GF-D8 (cell line): ENCODE results near the gene MEX3C.
A peak's percentile ranks its signal among the peaks of the same experiment; 100 is the strongest.

ENCODE experiments used
- DNase-seq: peaks from one replicate; lab custom pipeline; 2025; lab: John Stamatoyannopoulos, UW

Gene MEX3C

DNA sequence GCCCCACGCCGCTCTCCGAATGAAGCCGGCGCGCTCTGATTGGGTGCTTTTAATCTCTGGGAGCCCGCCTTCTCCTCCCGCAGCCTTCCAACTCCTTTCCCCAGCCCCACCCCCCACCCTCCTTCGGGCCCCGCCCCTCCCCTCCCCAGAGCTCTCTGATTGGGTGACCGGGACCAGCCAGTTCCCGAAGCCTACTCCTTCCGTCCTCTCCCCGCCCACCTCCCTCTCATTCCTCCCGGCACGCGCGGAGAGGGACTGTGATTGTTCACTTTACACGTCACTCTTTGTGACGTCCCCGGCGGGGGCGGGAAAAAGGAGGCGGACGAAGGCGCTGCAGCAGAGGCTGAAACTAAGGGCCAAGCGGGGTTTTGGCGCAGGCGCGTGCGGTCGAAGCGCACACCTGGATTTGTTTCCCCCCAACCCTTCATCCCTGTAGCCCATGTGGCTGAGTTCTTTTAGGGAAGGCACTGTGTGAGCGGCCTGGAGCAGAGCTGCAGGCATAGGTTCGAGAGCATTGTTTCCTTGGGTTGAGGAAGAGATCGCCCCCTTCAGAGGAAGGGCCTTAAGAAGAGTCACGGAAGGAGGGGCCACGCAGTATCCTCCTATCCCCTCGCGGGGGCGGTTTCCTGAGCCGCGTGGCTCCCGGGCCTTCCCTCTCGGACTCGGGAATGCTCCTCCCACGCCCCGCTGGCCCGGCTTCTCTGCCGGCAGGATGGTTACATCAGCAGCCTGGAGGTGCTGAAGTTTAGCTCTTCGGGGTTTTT lies at the start of gene MEX3C:
Gene MEX3C (minus strand): TSS at position 21 of the 764 bp plus-strand sequence. CDS start 361 bp downstream, outside the sequence.
- peak; percentile 100 for DNase-seq

DNA sequence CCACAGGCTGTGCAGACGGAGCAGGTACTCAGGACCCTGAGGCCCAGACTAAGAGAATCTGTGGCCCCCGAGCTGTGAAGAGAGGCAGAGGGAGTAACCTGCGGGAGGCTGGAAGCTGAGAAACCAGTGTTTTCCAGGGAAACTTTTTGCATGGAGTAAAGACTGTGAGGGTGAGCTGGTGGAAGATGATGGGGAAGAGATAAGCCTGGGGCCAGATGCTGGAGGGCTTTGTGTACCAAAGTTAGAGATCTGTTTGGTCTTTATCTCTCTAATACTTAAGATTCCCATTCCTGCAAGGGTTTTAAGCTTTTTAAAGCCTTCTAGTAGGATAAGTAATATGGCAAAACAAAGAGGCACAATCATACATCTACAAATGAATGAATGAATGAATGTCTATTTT lies 43.7 kb upstream of the MEX3C start:
- no peak for DNase-seq

DNA sequence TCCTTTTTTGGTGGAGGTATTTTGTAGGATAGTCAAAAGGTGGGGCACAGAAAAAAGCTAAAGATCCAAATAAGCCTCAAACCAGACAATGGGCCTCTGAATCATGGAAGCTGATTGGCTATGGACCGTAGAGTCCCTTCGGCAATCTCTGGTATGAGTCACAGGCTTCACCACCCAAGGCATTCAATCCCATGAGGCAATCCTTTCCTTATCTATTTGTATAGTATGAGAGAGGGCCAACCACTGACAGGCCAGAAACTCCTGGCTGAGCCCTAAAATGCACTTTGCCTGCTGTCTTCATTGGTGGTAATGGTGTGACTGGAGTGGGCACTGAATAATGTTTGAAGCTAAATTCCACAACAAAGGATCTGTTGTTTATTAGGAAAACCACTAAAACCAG lies 38.7 kb upstream of the MEX3C start:
- no peak for DNase-seq

DNA sequence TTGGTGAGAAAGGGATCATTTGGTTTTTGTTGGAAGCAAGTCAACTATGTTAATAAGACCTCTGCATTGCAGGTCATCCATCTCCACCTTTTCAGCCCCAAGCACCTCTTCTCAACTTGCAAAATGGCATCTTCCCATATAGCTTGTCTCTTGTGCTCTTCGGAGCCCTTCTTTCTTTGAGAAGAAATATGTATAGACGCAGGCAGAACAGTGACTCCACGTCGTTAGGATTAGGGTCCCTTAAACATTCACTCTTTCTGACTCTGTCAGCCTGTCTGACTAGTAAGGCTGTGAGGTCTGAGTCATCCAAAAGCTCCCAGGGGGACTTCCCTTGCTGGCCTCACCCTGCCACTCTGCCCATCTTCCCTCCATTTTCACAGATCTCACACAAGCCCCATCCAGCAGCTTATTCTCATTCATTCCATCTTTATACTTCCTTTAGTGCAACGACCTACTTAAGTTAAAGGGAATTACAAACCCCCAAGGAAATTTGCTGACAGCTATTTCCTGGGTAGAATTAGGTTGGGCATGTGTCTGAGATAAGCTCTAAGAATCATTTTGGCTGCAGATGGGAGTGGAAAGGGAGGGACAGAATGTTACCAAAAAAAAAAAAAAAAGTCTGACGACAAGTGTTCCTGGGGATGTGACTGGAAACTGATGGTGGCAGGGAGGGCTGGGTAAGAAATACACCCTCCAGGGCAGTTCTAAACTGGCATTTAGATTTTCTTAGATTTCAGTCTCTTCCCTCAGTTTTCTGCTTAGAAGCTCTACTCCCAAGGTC lies 37.7 kb upstream of the MEX3C start:
- DNase-seq, result no peak

DNA sequence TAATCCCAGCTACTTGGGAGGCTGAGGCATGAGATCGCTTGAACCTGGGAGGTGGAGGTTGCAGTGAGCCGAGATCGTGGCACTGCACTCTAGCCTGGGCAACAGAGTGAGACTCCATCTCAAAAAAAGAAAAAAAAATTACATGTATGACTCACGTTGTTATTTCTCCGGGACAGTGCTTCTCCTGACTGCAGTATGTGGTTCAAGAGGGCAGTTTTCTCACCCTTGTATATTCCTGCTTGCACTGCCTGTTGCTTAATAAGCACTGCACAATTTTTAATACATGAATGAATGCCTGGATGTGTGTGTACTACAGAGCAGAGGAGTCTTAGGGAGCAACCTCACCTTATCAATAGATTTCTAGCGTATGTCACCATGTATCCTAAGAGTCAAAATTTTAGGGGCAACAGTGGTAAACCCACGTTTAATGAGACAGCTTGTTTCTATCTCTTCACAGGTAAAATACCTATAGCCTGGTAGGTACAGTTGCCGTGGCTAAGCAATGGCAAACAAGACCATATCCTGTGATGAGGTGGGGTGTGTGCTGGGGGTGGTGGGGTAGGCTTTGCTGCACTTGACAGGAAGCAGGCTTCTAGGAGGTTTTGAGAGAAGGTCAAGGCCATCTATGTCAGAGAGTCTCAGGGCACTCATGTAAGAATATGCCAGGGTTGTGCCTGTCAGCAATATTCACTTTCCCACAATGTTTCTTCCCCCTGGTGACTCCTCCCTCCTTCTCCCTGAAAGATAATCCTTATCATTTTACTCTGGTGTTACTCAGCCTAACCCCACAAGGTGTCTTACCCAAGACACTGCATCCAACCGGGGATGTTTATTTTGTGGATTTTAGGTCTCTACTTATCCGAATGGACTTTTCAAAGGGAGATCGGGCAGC lies 36.9 kb upstream of the MEX3C start:
- DNase-seq, result no peak

DNA sequence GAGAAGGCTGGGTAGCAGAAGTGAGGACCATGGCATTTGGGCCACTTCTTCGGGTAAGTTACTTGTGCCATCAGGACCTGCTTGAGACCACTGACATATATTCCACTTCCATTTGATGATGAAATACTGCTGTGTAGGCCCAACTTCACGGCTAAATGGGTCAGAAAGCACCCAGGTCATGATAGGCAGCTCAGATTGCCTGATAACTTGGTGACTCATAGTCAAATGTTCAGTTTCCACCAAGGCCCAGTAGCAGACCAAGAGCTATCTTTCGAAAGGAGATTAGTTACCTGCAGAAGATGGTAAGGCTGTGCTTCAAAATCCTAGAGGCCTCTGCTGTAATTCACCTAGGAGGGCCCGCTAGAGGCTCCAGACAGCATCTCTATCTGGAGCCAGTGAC lies 31.8 kb upstream of the MEX3C start:
- no peak for DNase-seq

DNA sequence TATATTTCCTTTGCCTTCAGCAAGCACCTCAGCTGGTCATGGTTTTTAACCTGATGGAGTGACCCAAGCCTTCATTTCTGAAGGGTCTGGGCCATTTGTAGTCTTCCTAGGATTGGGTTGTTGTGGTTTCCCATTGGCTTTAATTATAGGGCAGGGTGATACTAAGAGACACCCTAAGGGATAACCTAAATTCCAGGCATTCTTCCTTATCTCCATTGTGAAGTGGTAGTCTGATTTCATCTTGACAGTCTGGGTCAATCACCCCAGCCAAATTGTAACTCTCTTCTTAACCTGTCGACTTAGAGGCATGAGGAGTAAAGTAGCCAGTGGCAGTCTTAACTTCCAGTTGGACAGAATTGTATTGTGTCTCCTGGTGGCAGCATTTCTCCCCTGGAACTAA lies 30.2 kb upstream of the MEX3C start:
- no peak for DNase-seq

DNA sequence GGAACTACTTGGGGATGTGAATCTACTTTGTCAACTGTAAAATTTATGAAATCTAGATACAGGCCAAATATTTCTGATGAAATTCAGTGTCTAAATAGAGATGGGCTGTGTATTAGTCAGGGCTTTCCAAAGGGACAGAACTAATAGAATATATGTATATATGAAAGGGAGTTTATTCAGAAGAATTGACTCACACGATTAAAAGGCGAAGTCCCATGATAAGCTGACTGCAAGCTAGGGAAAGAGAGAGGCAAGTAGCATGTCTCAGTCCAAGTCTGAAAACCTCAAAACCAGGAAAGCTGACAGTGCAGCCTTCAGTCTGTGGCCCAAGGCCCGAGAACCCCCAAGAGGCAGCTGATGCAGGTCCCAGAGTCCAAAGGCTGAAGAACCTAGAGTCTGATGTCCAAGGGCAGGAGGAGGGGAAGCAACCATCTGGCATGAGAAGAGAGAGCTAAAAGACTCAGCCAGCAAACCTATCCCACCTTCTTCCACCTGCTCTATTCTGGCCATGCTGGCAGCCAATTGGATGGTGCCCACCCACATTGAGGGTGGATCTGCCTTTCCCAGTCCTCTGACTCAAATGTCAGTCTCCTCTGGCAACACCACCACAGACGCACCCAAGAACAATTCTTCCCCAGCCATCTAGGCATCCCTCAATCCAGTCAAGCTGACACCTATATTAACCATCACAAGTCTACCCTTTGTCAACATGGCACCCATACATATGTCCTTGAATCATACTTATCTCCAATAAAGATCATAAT lies 29.3 kb upstream of the MEX3C start:
- DNase-seq, result no peak

DNA sequence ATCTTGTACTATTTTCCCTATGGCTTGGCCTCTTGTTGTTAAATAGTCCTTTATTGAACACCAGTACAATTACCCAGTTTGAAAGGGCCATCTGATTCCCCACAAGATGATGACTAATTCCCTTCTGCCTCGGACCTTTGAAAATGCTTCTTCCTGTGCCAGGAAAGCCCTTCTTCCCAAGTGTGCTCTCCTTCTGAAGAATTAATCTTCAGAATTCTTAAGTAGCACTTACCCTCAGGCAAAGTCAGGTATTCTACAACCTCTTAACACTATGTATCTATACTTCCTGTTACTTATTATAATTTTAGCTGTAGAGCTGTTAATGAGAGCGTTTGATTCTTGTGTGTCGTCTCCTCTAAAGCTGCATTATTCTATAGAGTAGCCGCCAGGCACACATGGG lies 28.6 kb upstream of the MEX3C start:
- no peak for DNase-seq

DNA sequence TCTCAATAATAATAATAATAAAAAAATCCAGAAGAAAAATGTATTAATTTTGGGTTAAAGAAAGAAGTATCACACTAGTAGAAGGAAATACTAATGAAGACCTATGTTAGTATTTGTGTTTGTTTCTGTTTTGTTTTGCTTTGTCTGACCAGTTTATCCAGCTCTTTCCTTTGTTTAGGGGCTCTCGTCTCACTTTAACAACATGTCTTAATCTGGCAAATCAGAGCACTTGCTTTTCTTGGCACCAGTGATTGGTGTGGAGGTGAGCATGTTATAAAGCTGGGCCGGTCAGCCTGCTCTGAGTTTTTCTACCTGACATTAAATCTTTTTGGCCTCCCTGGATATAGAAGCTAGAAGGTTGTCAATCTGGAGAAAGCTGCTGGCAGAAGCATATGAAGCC lies 15.1 kb upstream of the MEX3C start:
- DNase-seq, result no peak

DNA sequence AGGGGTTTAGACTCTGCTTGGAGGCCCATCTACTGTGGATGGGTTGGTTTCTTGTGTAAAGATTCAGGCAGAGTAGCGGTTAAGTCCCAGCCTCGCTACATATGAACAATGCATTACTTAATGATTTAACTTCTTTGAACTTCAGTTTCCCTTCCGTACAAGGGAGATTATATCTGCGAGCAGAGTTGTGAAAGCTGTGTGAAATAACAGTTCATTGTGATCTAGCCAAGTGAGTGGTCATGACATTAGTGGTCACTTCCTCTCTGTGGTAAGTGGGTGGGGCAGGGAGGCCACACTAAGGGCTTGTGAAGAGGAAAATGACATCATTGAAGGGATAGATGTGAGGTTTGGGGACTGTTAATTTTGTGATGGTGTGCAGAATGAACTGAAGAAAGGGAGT lies 14.1 kb upstream of the MEX3C start:
- DNase-seq, result peak; percentile 100

DNA sequence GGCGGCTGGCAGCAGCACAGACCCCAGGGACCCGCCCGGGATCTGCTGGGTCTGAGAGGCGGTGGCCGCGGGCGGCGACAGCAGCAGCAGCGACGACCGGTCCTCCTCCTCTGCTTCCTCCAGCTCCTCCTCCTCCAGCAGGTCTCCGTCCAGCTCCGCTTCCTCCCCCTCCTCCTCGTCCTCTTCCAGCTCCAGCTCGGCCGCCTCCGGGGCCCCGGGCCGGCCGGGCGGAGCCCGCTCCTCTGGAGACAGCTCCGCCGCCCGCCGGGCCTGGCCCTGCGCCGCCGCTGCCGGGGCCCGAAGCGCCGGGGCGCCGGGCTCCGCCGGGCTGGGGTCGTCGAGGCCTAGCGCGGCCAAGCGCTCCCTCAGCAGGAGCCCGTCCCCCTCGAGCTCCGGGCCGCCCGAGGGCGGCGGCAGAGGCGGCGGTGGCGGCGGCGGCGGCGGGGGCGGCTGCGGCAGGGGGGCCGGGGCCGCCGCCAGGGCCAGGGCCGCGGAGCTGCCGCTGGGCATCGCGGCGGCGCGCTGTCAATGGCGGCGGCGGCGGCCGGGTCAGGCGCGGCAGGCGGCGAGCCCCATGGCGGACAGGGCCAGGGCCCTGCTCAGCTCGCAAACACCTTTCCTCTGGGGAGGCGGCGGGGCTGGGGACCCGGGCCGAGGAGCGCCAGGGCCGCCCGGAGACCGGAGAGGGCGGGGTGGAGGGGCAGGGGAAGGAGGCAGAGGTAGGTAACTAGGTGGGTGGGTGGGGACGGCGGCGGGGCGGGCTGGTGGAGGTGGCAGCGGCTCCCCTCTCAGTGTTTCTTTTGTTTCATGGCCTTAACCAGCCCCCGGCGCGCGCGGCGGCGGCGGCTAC lies 445 bp downstream of the MEX3C start:
- DNase-seq, result peak; percentile 30

DNA sequence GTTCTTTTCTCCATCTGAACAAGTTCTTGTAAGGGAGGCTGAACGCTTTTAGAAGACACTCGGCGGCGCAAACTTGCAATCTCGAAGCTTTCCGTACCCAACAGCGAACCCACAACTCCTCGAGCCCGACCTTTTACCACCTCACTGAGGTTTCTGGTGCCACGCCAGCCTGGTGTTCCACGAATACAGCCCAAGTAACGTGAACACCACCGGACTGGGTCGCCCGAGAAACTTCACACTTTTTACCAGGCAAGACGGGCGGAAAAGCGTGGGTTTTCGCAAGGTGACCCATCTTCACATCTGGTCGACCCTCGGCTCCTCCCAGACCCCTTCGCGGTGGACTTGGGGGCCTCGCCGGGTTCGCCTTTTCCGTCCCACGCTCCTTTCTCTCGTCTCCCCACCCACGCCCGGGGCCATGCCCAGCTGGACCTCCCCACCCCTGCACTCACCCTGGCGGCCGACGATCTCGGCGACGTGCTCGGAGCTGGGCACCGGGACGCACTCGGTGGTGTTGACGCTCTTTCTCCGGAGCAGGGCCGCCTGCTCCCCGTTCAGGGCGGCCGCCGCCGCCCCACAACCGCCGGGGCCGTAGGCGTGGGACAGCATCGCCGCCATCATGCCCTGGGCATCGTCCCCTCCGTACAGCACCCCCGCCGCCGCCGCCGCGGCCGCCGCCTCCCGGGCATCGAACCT lies 1.2 kb downstream of the MEX3C start:
- DNase-seq, result no peak

DNA sequence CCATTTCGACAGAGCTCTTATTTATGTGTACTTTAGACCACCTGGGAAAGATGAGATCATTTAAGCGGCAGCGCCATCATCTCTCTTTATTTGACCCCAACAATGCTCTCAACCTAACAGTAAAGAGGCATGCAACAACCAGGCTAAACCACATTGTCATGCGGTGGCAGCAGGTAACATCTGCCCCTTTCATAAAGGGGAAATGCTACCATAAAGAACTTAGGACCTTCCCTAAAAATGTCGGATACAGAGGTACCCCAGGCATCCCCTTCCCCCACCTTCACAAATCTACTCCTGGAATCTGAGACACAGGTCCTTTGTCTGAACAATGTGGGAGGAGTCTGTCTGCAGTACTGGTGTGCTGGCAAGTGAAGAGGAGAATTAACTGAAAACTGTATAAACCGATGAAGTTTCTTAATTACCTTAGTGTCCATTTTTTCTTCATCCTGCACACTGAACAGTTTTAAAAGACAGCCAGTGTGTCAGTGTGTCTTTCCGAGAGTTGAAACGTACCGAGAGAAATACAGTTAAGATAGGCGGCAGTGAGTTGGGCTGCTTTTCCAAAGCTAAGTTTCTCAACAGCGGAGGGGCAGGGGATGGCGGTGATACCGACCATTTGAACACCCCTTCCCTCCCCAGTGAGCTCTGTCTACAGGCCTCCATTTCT lies 1.9 kb downstream of the MEX3C start:
- DNase-seq, result peak; percentile 49

DNA sequence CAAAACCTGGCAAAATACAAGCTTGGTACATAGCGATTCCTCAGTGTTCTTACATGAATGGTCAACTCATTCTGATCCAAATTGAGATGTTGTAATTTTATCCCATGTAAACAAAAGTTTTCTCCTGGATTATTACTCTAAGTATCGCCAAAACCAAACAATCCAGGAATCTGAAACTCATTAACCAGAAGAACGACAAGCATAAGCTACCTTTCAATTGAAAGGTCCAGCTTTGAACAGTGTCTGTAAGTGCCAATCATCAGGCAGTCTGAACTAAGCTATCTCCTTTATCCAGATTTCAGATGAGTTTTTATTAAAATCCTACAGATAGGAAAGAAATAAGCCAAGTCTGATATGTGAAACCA lies 2.4 kb downstream of the MEX3C start:
- no peak for DNase-seq

DNA sequence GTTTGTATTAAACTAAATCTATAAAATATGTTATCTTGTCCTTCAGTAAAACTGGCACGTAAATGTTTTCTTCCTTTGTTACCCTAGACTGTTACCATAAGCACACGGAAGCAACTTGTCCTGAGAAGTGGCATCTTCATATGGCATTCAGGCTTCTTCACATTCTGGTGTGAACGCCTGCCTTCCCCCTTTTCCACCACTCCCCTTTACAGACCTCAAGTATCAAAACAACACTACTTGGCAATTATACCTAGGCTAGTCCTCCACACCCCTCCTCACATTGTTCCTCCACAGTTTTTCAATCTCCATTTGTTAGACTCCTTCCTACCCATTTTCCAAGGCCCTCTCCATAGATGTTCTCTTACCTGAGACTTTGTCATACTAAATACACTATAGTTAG lies 2.9 kb downstream of the MEX3C start:
- DNase-seq, result peak; percentile 21

DNA sequence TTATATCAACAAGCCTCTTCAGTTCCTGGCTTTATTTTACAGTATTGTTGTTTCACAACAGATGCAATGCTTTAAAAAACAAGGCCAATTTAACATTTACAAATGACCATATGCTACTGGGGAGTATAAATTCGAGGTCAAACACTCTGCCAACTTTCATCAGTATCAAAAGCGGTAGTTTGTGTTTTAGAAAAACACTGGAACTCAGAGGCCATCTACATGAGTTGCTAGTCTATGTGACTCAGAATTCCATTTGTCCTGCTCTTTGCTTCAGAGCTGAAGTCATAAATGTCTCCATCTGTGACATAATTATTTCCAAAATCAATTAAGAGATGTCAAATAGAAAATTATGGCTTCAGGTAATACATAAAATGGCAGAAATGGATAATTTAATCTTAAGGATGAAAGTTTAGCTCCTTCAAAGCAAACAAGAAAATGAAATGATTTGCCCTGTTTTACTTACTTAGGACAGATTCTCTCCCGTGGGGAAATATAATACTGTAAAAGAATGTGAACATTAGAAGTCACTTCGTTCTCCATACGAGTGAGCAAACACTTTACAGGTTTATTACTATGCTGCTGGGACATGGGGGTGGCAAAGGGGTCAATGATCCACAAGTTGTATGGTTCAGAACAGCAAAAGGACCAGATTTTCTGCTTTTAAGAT lies 3.7 kb downstream of the MEX3C start:
- no peak for DNase-seq

DNA sequence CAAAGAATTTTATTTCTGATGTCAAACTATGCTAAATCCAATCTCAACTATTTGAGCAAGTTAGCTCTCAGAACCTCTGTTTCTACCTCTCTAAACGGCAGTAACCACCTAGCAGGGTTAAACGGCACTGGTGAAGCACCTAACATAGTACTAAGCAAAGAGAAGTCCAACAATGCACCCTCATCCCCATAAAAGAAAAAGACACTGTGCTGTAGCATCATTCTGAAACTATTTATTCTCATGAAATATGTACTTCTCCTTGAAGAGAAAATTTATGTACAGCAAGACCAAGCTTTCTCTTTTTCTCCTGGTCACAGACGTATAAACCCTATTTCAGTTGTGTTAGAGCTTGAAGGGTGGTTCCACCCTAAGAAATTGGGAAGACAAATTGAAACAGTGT lies 4.8 kb downstream of the MEX3C start:
- DNase-seq, result no peak

DNA sequence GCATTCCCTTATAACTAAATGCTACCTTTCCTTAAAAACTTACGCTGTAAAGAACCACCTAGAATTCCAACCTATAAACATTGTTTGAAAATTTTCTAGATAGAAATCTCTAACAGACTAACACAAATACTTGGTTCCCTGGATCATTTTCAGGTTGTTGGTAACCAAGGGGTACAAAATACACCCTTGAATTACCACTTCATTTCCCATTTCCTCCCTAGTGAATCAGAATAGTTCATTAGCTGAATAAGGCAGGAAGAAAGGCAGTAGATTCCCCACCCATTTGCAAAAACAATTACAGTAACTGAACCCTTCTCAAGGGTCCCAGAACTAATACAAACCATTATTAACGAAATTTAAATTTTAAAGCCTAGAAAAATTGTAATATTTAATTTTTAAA lies 5.5 kb downstream of the MEX3C start:
- DNase-seq, result no peak
